PFSK-1 (cell line): ENCODE results near the gene ARHGAP8.

Experiments
- POLR2AphosphoS5 ChIP-seq: IDR thresholded peaks from 2 replicates; pipeline ENCODE4 v1.6.1; 2012; ENCODE audit warnings: low read depth, mild to moderate bottlenecking, control low read depth, low read length, moderate library complexity
- REST ChIP-seq, 2 experiments: IDR thresholded peaks; 2 replicates each; pipeline versions ENCODE4 v1.6.1 to v1.8.0; 2011 to 2012; ENCODE audit warnings: low read depth in 2 of 2, low read length in 2 of 2, control low read depth in 1 of 2, inconsistent platforms in 1 of 2, mild to moderate bottlenecking in 1 of 2, moderate library complexity in 1 of 2; ENCODE audit not compliant: insufficient read depth in 1 of 2
- TAF1 ChIP-seq: IDR thresholded peaks from 2 replicates; pipeline ENCODE4 v1.6.1; 2012; ENCODE audit warnings: low read length, control low read depth, borderline replicate concordance; ENCODE audit not compliant: insufficient read depth

- no peak for TF ChIP-seq POLR2AphosphoS5
- TF ChIP-seq TAF1 = no peak
- TF ChIP-seq REST (IDR thresholded peaks at IDR 0.05; ENCODE audit: insufficient read depth in 1 of 2, low read depth in 2 of 2, low read length in 2 of 2) = no peak
Observed at GRCh38 chr22:44842417-44842816, 90.0 kb downstream of the ARHGAP8 start.
